GM21619 (cell line): Measurements from ENCODE around the gene NFATC2.
"Not testable (repeated sequence)": the region's sequence is repeated elsewhere in the genome, so short reads cannot be mapped to it uniquely, and the experiment has no call there.

Source experiments
- ATAC-seq: cut with Tn5 transposase; IDR thresholded peaks from one replicate; pipeline ENCODE4 v1.9.1; 2021; ENCODE audit not compliant: unreplicated experiment

The NFATC2 gene

DNA sequence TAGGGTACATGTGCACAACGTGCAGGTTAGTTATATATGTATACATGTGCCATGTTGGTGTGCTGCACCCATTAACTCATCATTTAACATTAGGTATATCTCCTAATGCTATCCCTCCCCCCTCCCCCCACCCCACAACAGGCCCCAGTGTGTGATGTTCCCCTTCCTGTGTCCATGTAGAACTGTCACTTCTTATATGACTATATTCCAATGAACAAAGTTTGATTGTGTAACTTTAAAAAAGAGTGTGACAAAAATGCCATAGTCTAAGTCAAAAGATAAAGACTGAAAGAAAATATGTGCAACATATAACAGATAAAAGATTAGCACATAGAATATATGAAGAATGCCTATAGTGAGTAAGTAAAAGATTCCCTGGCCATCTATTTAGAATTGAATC, 66.4 kb downstream of the NFATC2 start:
- not testable (repeated sequence) for ATAC-seq

DNA sequence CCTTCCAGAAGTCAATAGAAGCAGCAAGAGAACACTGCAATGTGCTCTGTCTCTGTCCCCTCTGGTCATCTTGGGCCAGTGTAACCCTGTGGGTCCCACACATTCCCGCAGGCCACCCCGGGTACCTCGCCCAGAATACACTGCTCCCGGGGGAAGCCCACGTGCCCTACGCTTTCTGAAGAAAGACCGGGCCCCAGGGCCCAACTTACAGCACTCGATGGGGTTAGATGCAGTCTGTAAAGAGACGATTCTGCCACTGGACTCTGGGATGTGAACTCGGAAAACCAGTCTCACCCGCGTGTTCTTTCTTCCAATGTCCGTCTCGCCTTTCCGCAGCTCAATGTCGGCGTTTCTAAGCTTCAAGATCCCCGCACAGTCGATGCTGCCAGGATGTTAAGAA, 68.7 kb downstream of the NFATC2 start:
- ATAC-seq, result no peak

DNA sequence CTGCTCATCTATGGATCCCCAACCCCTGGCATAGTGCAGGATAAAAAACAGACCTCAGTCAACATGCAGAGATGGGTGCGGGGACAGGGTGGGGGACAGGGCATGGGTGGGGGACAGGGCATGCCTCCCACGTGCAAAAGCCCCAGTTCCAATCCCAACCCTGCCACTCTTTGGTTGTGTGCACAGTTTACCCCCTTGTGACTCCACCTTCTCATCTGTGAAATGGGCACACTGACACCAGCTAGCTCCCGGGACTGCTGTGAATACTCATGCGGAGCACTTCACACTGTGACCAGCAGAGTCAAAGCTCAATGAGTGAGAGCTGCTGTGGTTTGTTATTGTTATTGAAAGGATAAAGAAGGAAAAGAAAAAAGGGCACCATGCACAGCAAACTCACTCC, 69.3 kb downstream of the NFATC2 start:
- ATAC-seq, result no peak

DNA sequence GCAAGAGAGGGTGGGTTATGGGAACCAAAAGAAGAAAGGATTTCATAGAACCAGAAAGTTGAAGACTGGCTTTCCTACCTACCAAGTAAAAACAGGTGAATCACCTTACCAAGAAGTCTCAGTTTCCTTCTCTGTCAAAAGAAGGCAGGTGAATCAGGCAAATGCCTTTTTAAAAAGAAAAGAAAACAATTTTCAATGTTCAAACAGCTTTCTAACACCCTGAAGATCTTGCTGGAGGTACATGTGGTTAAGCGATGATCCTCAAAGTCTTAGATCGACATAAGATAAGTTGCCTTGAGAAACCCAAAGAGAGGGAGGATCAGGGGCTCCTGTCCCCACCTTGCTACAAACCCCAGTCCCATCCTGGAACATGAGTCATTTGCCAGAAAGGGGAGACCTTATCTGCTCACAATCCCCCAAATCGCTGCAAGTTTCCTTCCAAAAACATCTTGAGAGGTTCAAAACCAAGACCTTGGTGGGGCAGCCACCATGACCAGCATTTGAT, 71.6 kb downstream of the NFATC2 start:
- ATAC-seq, result no peak

DNA sequence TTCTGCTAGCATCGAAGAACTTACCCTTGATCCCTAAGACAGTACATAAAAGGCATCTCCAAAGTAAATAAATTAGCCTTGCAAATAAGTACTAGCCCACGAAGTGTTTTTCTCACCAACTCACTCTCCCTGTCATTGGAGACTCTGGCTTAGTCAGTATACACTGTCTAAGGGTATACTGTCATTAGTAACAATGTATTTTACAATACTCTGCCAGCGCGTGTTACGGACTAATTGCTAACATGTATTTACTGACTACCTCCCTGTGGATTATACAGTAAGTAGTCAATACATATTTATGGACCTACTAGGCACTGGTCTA, 72.1 kb downstream of the NFATC2 start:
- no peak for ATAC-seq

DNA sequence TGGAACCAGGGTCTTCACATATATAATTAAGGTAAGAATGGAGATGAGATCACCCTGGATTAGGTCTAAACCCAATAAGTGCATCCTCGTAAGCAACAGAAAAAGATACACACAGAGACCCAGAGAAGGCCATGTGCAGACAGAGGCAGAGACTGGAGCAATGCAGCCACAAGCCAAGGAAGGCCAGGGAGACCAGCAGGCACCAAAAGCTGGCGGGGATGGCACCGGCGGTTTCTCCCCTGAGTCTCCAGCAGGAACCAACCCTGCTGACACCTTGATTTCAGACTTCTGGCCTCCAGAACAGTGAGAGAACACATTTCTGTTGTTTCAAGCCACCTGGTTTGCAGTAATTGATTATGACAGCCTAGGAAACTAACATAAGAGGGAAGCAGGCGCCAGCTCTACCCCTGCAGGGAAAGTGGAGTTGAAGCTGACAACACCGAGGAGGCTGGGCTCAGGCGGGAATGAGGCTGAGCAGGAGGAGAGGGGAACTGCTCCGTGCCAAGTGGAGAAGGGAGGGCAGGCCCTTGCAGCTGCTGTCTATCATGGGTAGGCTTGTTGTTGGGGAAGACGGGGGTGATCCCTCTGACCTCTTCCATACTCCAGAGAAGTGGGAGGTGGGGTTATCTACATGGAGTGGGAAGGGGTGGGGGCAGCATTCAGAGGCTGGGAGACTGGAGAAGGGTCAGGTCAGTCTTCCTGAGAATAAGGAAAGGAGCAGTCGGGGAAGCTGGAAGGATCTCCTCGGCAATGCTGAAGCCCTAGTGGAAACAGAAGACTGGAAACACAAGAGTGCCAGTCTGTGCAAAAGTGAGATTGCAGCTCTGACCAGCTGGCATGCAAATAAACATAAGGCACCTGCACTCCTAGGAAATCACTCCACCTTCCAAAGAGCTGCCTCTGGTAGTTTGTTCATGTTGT, 72.7 kb downstream of the NFATC2 start:
- ATAC-seq, result no peak

DNA sequence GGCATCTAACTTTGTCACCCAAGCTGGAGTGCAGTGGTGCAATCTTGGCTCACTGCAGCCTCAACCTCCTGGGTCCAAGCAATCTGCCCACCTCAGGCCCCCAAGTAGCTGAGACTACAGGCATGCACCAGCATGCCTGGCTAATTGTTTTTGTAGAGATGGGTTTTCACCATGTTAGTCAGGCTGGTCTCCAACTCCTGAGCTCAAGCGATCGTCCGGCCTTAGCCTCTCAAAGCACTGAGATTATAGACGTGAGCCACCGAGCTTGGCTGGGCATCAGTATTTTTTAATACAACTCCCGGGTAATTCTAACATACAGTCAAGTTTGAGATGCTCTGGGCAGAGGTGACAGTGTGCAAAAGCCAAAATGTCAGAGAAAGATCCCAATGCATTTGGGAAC, 73.5 kb downstream of the NFATC2 start:
- no peak for ATAC-seq

DNA sequence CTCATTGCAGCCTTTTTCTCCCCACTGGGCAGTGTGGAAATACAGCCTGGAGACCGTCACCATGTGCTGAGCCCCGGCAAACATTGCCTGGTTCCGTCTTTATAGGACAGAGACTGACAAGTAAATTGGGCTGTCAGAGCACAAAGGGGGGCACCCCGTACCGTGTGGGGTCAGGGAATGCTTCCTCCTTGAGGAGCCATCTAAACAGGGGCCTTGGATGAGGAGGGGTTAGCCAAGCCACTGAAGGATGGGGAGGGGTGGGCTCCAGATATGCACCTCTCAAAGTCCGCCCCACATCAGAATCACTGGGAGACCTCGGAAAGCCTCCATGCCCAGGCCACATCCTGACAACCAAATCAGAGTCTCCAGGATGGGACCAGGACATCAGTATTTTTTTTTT, 73.9 kb downstream of the NFATC2 start:
- ATAC-seq, result no peak

DNA sequence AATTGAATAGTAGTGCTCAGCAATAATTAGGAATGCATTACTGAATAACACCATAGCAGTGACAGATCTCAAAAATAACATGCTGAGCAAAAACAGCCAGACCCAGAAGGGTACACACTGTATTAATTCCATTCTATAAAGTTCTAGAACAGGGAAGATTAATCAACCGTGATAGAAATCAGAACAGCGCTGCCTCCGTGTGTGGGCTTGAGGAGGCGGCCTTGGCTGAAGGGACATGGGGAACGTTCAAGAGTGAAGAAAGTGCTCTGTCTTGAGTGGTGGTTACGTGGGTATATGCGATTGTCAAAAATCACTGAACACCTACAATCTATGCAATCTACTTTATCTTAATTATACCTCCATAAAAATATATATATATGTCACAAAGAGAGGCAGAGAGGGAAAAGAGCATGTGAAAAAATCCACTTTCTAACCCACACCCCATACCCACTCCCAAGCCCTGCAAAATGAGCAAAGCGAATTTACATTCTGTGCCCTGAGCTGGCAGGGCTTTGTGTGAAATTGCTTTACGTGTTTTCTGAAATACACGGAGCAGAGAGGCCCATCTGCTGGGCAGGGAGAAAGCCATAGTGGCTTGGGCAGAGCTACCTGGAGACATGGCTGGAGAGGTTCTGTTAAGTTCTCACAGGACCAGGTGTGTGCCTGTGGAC, 74.4 kb downstream of the NFATC2 start:
- no peak for ATAC-seq

DNA sequence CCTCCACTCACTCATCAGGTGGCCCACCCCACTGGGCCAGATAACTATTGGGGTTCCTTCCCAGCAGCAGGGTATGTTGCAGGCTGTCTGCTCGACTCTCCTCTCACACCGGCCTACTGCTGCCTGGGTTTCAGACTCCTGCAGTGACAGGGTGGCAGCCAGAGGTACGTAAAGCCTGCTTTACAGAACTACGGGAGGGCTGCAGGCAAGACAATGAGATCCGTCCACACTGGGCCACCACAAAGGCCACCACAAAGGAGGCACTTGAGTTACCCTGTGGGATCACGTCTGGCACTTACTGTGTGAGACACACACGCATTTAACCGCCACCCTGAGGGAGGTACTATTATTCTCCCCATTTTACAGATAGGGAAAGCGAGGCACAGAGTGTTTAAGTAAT, 78.5 kb downstream of the NFATC2 start:
- ATAC-seq, result no peak

DNA sequence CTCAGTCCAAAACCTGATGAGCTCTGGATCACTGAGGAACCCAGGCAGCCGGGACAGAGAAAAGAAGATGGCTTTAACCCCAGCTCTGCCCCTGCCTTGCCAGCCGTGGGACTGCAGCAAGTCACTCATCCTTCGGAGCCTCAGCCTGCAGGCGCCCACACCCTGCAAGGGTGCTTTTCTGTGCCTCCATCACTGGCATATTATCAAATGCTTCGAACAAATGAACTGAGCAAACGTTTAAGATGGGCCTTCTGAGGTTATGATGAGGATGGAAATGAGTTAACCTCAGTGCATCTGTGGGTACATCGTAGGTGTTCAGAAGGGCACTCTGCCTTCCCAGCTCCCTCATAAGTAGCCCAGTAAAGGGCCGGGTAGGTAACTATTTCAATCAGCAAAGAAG, 79.0 kb downstream of the NFATC2 start:
- ATAC-seq, result no peak

DNA sequence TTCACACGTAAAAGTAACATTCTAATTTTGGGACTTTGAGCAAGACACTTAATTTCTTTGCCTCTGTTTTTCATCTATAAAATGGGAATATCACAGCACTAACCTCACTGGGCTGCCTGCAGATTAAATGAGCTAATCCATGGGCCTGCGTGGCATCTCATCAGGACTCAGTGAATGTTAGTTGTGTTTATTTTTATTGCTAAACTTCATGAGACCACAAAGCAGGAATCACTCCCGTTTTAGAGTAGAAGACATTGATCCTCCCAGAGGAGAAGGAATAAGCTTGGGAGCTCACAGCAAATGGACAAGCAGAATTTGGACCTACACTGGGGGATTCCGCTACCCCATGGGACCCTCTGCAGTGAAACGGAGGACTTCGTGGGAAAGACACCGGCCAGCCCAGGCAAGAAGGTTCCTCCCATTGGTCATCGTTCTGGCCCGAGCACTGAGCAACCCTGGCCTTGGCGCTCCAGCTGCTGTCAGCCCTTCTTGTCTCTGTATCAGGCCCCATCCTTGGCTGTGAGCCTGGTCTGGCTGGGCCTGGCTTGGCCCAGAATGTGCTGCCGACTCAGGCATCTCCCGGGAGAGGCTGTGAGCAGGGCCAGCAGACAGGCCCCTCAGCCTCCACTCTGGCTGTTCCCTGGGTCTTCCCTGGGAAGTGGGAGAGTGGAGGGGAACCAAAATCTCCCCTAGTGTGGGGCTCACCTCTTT, 79.8 kb downstream of the NFATC2 start:
- no peak for ATAC-seq

DNA sequence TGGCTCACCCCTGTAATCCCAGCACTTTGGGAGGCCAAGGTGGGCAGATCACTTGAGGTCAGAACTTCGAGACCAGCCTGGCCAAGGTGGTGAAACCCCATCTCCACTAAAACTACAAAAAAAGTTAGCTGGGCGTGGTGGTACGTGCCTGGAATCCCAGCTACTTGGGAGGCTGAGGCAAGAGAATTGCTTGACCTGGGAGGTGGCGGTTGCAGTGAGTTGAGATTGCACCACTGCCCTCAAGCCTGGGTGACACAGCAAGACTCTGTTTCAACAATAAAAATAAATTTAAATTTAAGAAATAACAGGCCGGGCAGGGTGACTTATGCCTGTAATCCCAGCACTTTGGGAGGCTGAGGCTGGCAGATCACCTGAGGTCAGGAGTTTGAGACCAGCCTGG, 80.7 kb downstream of the NFATC2 start:
- not testable (repeated sequence) for ATAC-seq

DNA sequence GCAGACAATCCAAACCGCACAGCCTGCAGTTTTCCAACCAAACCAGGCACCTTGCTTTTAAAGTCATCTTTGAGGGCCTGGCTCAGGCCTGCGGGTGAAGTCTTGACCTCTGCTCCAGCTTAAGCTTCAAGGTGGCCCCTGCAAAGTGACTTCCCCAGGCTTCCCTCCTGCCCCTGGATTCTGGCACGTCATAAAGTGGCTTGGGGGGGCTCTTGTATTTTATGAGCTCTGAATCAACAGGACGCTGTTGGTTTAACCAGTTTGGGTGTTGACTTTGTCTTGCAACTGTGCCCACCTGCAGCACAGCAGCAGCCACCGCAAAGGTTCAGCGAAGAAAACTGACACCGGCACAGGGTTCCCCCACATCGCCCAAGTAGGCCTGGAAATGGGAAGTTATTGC, 81.2 kb downstream of the NFATC2 start:
- ATAC-seq, result peak; percentile 10

DNA sequence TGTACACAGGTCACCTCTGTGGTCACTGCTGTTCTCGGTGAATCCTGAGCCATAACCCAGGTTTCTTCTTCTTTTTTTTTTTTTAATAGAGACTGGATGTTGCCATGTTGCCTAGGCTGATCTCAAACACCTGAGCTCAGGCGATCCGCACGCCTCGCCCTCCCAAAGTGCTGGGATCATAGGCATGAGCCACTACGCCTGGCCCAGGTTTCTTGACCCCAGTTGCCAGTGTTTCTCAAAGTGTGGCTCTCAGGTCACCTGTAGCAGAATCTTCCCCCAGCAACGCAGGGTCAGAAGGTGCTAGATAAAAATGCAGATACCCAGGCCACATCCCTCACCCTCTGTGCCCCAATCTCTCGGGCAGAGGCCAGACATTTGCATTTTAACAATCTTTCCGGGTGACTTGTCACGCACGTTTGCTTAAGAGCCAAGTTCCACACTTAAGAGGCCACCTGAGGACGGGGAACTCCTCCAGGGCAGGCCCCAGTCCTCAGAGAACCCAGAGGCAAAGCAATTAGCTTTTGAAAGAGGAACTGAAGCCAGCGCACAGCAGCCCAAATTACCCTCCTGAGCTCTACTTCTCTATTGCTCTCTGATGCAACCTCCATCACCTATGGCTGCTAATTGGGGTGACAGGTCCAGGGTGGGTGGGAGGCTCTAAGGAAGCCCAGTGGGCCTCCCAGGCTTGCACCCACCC, 81.8 kb downstream of the NFATC2 start:
- ATAC-seq, result peak; percentile 97

DNA sequence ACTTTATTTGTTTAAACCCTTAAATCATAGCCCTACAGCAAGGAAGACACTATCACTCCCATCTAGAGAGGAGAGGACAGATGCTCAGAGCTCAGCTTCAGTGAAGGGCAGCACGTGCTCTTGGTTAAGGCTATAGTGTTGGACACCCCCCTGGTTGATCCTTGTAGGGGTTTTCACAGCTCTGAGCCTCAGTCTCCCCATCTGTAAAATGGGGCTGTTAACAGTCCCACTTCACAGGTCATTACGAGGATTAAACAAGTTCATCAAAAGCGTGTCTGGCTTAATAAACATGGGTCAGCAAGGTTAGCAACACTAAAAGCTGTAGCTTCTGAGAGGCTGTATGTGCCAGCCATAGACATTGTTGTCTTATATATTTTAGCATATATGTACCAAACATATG, 82.4 kb downstream of the NFATC2 start:
- no peak for ATAC-seq

DNA sequence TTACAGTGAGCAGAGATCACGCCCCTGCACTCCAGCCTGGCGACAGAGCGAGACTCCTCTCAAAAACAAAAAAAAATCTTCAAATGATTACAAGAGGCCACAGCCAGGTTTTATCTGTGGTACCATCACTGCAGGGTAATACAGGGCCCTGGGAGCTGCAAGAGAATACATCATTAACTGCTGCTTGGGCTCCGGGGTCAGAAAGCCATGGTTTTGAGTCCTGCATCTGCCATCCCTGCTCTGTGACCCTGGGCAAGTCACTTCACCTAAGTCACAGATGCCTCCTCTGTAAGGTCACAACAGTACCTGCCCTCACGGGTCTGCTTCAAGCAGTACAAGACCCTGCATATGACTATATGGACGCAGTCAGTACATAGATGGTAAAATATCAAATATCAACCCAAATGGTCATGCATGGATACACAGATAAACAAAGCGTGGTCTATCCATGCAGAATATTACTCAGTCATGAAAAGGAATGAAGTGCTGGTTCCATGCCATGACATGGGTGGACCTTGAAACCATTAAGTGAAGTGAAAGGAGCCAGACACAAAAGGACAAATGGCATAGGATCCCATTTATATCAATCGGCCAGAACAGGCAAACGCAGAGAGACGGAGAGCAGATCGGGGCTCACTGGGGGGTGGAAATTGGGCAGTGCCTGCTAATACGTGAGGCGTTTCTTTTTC, 83.6 kb downstream of the NFATC2 start:
- no peak for ATAC-seq

DNA sequence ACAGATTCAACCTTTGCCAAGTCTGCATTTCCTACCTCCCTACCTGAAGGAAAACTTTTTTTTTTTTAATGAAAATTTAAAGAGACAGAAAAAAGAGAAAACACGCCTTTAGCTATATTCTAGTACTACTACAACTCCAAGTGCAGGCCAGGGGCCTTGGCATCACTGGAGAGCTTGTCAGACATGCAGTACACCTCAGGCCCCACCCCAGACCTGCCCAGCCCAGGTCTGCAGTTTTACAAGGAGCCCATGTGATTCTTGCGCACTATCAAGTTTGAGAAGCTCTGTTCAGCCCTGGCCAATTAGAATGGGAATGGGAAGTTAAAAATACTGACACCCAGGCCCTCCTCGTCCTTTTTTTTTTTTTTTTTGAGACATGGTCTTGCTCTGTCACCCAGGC, 85.0 kb downstream of the NFATC2 start:
- ATAC-seq, result no peak

DNA sequence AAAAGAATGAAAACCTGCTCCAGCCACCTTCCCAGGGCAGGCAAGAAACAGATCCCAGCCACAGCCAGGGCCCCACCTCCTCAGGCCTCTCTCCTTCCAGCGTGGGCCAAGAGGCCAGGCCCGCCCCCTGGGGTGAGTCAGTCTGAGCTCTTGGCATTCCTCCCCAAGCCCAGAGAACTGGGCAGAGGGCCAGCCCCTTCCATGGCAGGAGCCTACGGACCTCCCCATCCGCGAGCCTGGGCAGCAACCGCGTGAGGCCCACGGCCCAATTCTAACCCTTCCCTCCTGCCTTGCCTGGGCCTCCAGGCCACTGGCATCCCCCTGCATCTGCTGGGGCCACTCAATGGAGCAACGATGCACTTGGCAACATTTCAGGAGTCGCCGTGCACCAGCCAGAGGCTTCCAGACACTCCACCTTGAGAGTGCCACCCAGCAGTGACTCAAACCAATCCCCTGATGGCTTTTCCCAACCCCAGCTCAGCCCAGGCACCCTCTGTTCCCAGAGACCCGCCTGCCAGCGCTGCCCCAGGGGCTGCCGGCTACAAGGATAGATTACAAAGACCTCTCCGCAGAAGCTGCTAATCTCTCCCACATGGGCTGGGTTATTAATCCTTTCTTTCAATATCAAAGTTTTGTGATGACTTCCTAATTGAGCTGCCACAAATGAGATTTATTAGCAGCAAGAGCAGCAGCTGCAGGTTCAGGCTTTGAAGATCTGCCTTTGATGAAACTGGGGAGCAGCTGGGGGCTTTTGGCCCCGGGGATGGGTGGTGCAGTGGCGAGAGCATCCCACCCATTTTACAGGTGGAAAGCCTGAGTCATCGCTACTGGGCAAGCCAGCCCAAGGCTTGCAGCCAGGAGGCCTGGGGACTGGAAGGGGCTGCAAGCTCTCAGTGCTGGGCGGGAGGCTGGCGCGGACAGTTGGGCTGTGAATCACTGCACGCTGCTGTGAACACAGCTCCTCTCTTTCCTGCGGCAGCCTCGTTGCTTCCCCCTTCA, 85.7 kb downstream of the NFATC2 start:
- ATAC-seq, result no peak
